Keratinocyte (primary cell): ENCODE data around the gene ESRRB.

ENCODE experiments used
- CTCF ChIP-seq, 3 experiments: IDR thresholded peaks in 1 of 3; conservative IDR thresholded peaks in 1 of 3; optimal IDR thresholded peaks in 1 of 3; 2 replicates in 2 of 3; 3 replicates in 1 of 3; pipeline versions ENCODE3 to v1.5.1; 2011; ENCODE audit warnings: low read length in 3 of 3, mild to moderate bottlenecking in 3 of 3, moderate library complexity in 2 of 3, control low read depth in 1 of 3, inconsistent platforms in 1 of 3; ENCODE audit not compliant: insufficient read depth in 2 of 3; ENCODE audit errors: extremely low read depth in 1 of 3
- EZH2 ChIP-seq: IDR thresholded peaks from one replicate; pipeline ENCODE4 v1.6.1; 2012; ENCODE audit warnings: inconsistent platforms, mild to moderate bottlenecking, low read length, moderate library complexity

DNA sequence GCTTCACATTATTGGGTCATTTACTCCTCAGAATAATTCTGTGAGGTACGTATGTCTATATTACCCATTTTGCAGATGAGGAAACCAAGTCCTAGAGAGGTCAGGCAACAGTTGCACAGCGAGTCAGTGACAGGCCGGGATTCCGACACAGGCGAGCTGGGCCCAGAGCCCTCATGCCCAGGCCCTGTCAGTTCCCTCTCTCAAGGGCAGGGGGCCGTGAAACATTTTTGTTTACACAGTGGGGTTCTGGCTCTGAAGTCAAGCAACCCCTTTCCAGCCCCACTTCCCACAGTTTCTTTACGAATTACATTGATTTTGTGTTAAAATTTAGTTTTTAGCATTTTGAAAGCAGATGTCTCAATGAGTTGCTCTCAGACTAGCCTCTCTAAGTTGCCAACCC is 46.7 kb downstream of the ESRRB start:
- TF ChIP-seq CTCF (optimal IDR thresholded peaks at IDR 0.05 in 1 of 3, IDR thresholded peaks at IDR 0.05 in 1 of 3, conservative IDR thresholded peaks at IDR 0.05 in 1 of 3; ENCODE audit: extremely low read depth in 1 of 3, insufficient read depth in 2 of 3, low read length in 3 of 3) (no peak), EZH2 (no peak)
